ENCODE data around the gene SERINC2. TPM values are rescaled to one million over a fixed set of nuclear protein-coding genes. Genes with fewer than 3 reads are reported as not detected.

Gene SERINC2
- total RNA-seq, 2 experiments from 2014 or later = 0.16 TPM; not detected in 1

- peak; percentile 73 for ATAC-seq
- Mint-ChIP-seq H3K4me3 (peak within 1 kb of the TSS; percentile 67), H3K4me1 (ENCODE audit: low read depth) (peaks cover 9% of the 10 kb centered on the region), H3K27me3 (no peaks in the 10 kb centered on the region), H3K36me3 (ENCODE audit: low read depth) (no peaks in the 10 kb centered on the region), H3K27ac (peak within 1 kb of the TSS; percentile 69), H3K9me3 (no peaks in the 10 kb centered on the region)
- TF ChIP-seq, protein P1, sequence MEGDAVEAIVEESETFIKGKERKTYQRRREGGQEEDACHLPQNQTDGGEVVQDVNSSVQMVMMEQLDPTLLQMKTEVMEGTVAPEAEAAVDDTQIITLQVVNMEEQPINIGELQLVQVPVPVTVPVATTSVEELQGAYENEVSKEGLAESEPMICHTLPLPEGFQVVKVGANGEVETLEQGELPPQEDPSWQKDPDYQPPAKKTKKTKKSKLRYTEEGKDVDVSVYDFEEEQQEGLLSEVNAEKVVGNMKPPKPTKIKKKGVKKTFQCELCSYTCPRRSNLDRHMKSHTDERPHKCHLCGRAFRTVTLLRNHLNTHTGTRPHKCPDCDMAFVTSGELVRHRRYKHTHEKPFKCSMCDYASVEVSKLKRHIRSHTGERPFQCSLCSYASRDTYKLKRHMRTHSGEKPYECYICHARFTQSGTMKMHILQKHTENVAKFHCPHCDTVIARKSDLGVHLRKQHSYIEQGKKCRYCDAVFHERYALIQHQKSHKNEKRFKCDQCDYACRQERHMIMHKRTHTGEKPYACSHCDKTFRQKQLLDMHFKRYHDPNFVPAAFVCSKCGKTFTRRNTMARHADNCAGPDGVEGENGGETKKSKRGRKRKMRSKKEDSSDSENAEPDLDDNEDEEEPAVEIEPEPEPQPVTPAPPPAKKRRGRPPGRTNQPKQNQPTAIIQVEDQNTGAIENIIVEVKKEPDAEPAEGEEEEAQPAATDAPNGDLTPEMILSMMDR (IDR thresholded peaks at IDR 0.05) = no peak
- POLR2A ChIA-PET = interaction anchor here (0.5 kb wide), 1 partner anchor 257 kb away, joined by 3 read pairs; no protein-coding TSS in a partner anchor
- intact Hi-C loops (cut with micrococcal nuclease) = no loop called here
- CTCF ChIA-PET = interaction anchor here (0.7 to 4.7 kb wide), 9 partner anchors 16 to 215 kb away, joined by 3 to 33 read pairs (median 4); no protein-coding TSS in a partner anchor
- DNase-seq = peak; percentile 55
These were observed 39.7 kb upstream of the SERINC2 start, which contains the start of gene FABP3 for GRCh38 chr1:31373056-31373896. TSS of gene FABP3 (minus strand) at chr1:31373076. CDS start at chr1:31373014, 62 bp downstream.

- Mint-ChIP-seq H3K27ac (peak overlapping the region; percentile 69), H3K4me3 (peak overlapping the region; percentile 67), H3K36me3 (ENCODE audit: low read depth) (no peaks in the 10 kb centered on the region), H3K27me3 (peaks cover 2% of the 10 kb centered on the region), H3K9me3 (no peaks in the 10 kb centered on the region), H3K4me1 (ENCODE audit: low read depth) (peaks cover 9% of the 10 kb centered on the region)
- intact Hi-C loops (cut with micrococcal nuclease) = no loop called here
- POLR2A ChIA-PET = no interaction called here
- DNase-seq = no peak
- ATAC-seq = peak; percentile 45
- TF ChIP-seq, protein P1 (IDR thresholded peaks at IDR 0.05) = no peak
- CTCF ChIA-PET = interaction anchor here (0.6 to 4.7 kb wide), 10 partner anchors 15 to 216 kb away, joined by 3 to 33 read pairs (median 4); no protein-coding TSS in a partner anchor
These were observed 39.0 kb upstream of the SERINC2 start for GRCh38 chr1:31373897-31374486.

DNA sequence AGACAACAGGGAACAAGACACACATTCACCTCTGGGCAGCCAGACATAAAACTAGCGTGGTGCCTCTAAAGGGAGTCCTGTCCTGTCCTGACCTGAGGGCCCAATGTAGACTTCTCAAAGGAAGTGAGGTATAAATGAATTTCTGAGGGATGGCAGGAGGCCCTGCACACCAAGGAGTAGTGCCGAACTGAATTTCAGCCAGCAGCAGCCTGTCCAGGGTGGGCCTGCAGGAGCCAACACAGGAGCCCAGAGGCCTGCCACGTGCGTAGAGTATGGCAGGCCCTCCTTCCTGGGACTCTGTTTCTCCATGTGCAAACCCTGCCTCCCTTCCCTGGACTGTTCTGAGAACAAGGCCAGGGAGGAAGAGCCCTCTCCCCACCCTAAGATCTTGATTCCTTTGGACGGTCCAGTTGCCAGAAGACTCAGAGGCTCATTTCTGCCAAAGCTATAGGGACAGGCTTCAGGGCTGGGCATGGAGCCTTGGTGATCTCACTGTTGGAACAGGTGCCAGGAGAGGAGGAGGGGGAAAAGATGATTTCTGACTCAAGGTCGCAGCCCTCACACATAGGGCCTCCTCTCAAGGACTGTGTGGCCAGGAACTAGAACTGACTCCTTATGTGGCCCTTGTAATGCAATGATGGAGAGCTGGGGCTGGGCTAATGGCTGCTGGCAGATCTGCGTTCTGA, 38.4 kb upstream of the SERINC2 start:
- ChIA-PET CTCF (interaction anchor here (0.6 to 4.7 kb wide), 3 partner anchors 20 to 47 kb away, joined by 3 to 33 read pairs (median 7); no protein-coding TSS in a partner anchor), POLR2A (no interaction called here)
- Mint-ChIP-seq H3K36me3 (ENCODE audit: low read depth) (no peaks in the 10 kb centered on the region), H3K9me3 (no peaks in the 10 kb centered on the region), H3K27ac (no peak overlapping the region), H3K27me3 (peaks cover 2% of the 10 kb centered on the region), H3K4me3 (no peak overlapping the region), H3K4me1 (ENCODE audit: low read depth) (peaks cover 9% of the 10 kb centered on the region)
- DNase-seq (no peak), ATAC-seq (no peak)
- intact Hi-C loops (cut with micrococcal nuclease) = no loop called here
- TF ChIP-seq, protein P1 (IDR thresholded peaks at IDR 0.05) = no peak

DNA sequence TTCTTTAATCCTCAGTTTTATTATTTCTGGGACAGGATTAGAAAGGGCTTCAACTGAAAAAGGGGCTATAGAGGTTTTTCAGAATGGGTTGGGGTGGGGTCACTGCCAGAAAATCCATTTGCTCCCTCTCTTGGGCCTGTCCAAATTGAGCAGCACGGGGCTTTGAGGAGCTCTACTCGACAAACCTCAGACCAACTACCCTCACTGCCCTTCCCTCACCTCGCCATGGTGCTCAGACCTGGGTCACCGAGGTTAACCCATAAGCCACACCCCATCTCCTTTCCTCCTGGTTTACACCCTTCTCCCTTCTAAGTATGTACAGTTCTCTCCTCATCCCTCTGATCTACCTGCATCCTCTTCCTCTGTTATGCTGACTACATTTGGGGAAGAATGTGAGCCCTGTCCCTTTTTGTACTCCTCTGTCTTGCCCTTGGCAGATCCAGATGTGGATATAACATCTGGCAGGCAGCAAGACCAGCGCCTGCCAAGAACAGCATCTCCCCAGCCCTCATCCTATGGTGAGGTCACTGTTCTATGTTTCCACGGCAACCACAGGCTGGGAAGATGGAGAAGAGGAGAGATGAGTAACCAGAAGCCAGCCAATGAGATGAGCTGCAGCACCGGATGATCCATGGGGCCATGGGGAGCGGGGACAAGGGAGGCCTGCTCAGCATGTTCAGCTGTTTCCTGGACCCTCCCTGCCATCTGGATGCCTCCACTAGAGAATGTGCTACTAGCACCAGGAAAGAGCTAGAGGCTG, 36.5 kb upstream of the SERINC2 start:
- H3K27me3 Mint-ChIP-seq = peaks cover 4% of the 10 kb centered on the region

More for the DNA sequence above, 36.5 kb upstream of the SERINC2 start:
- Mint-ChIP-seq H3K36me3 (ENCODE audit: low read depth) (no peaks in the 10 kb centered on the region), H3K4me1 (ENCODE audit: low read depth) (peaks cover 9% of the 10 kb centered on the region), H3K27ac (no peak overlapping the region), H3K4me3 (no peak overlapping the region), H3K9me3 (no peaks in the 10 kb centered on the region)
- TF ChIP-seq, protein P1 (IDR thresholded peaks at IDR 0.05) = no peak
- intact Hi-C loops (cut with micrococcal nuclease) = no loop called here
- DNase-seq (no peak), ATAC-seq (no peak)
- CTCF ChIA-PET = interaction anchor here (1.1 to 1.9 kb wide), 2 partner anchors 18 to 173 kb away, joined by 4 to 7 read pairs; no protein-coding TSS in a partner anchor
- POLR2A ChIA-PET = no interaction called here

Data from activated CD8-positive, alpha-beta T cell treated with anti-CD3 and anti-CD28 coated beads for 36 hours (primary cell).